ENCODE measurements around the gene MSRB1. TPM values are rescaled to one million over a fixed set of nuclear protein-coding genes. Genes with fewer than 3 reads are reported as not detected.
"Not testable (repeated sequence)": the region's sequence is repeated elsewhere in the genome, so short reads cannot be mapped to it uniquely, and the experiment has no call there.

Gene MSRB1
- total RNA-seq, 1 donor from 2014 or later, result 11.9 TPM

- no peak for DNase-seq (ENCODE audit: low read depth in 2 of 2)
Measured at GRCh38 chr16:1903220-1903574, 39.8 kb downstream of the MSRB1 start.

- no peak for DNase-seq (ENCODE audit: low read depth in 2 of 2)
Measured at GRCh38 chr16:1902547-1903219, 40.3 kb downstream of the MSRB1 start.

- DNase-seq (ENCODE audit: low read depth in 2 of 2), result no peak
Measured at GRCh38 chr16:1900452-1900774, 42.6 kb downstream of the MSRB1 start.

GRCh38 chr16:1899641-1900451 lies 43.2 kb downstream of the MSRB1 start:
- no peak for DNase-seq (ENCODE audit: low read depth in 2 of 2)

GRCh38 chr16:1897692-1898091 lies 45.3 kb downstream of the MSRB1 start:
- DNase-seq (ENCODE audit: low read depth in 2 of 2), result not testable (repeated sequence)

GRCh38 chr16:1895949-1896675 lies 46.9 kb downstream of the MSRB1 start:
- no peak for DNase-seq (ENCODE audit: low read depth in 2 of 2)

- DNase-seq (ENCODE audit: low read depth in 2 of 2), result no peak
Measured at GRCh38 chr16:1895068-1895467, 47.9 kb downstream of the MSRB1 start.

GRCh38 chr16:1890708-1891050 lies 52.3 kb downstream of the MSRB1 start:
- DNase-seq (ENCODE audit: low read depth in 2 of 2), result no peak

GRCh38 chr16:1890024-1890707 lies 52.8 kb downstream of the MSRB1 start:
- no peak for DNase-seq (ENCODE audit: low read depth in 2 of 2)

Other genes starting within 250 kb of the MSRB1 start
- 12.4 and 22.0 TPM in 2 replicates for gene MAPK8IP3, start 237.0 kb downstream of the MSRB1 start, total RNA-seq
- 32.3 and 47.4 TPM in 2 replicates for gene NME3, start 171.7 kb downstream of the MSRB1 start, total RNA-seq
- gene EME2, start 170.4 kb downstream of the MSRB1 start, total RNA-seq, result 2.4 and 4.0 TPM in 2 replicates
- 50.4 and 57.1 TPM in 2 replicates for gene MRPS34, start 170.1 kb downstream of the MSRB1 start, total RNA-seq
- gene SPSB3, start 160.6 kb downstream of the MSRB1 start, total RNA-seq, result 32.7 and 49.8 TPM in 2 replicates
- 56.7 and 57.3 TPM in 2 replicates for gene NUBP2, start 160.2 kb downstream of the MSRB1 start, total RNA-seq
- not detected in 2 replicates for gene IGFALS, start 149.5 kb downstream of the MSRB1 start, total RNA-seq
- gene HAGH, start 116.4 kb downstream of the MSRB1 start, total RNA-seq, result 58.2 and 71.8 TPM in 2 replicates
- gene FAHD1, start 116.0 kb downstream of the MSRB1 start, total RNA-seq, result 74.3 and 81.7 TPM in 2 replicates
- not detected in 2 replicates for gene MEIOB, start 71.0 kb downstream of the MSRB1 start, total RNA-seq
- gene HS3ST6, start 24.8 kb downstream of the MSRB1 start, total RNA-seq, result not detected in 2 replicates
- not detected in 2 replicates for gene RPL3L, start 11.5 kb upstream of the MSRB1 start, total RNA-seq
- 113 and 126 TPM in 2 replicates for gene NDUFB10, start 16.3 kb upstream of the MSRB1 start, total RNA-seq
- 2,011 and 3,024 TPM in 2 replicates for gene RPS2, start 21.6 kb upstream of the MSRB1 start, total RNA-seq
- gene RNF151, start 23.7 kb upstream of the MSRB1 start, total RNA-seq, result not detected in 2 replicates
- gene TBL3, start 28.9 kb upstream of the MSRB1 start, total RNA-seq, result 20.5 and 21.2 TPM in 2 replicates
- gene NOXO1, start 38.3 kb upstream of the MSRB1 start, total RNA-seq, result under 0.01 TPM in 2 replicates
- gene GFER, start 41.0 kb upstream of the MSRB1 start, total RNA-seq, result 8.1 and 8.5 TPM in 2 replicates
- 0.40 and 2.0 TPM in 2 replicates for gene SYNGR3, start 46.8 kb upstream of the MSRB1 start, total RNA-seq
- 8.9 and 9.7 TPM in 2 replicates for gene ZNF598, start 66.6 kb upstream of the MSRB1 start, total RNA-seq
- gene NPW, start 76.6 kb upstream of the MSRB1 start, total RNA-seq, result 0.44 and 0.60 TPM in 2 replicates
- 42.1 and 47.6 TPM in 2 replicates for gene NHERF2, start 83.7 kb upstream of the MSRB1 start, total RNA-seq
- gene NTHL1, start 104.6 kb upstream of the MSRB1 start, total RNA-seq, result 22.8 and 31.2 TPM in 2 replicates
- gene TSC2, start 104.8 kb upstream of the MSRB1 start, total RNA-seq, result 23.8 and 29.0 TPM in 2 replicates
- gene PKD1, start 192.7 kb upstream of the MSRB1 start, total RNA-seq, result 18.5 and 31.5 TPM in 2 replicates
- 0.20 and 0.65 TPM in 2 replicates for gene RAB26, start 205.4 kb upstream of the MSRB1 start, total RNA-seq
- 60.8 and 63.9 TPM in 2 replicates for gene TRAF7, start 212.6 kb upstream of the MSRB1 start, total RNA-seq